Measurements from ENCODE around the gene VSIG10. TPM values are rescaled to one million over a fixed set of nuclear protein-coding genes. Genes with fewer than 3 reads are reported as not detected.

Gene VSIG10
- total and polyA plus RNA-seq, 10 donors, result 4.9 to 22.9 (median 13.4) TPM

- 85 to 99% (median 96%) methylated on average over 5 of the region's 5 CpGs for WGBS, 5 donors
- TF ChIP-seq CTCF (IDR thresholded peaks at IDR 0.05 in 8 of 11, conservative IDR thresholded peaks at IDR 0.05 in 3 of 11) (no peak), POLR2A (IDR thresholded peaks at IDR 0.05) (no peak), POLR2AphosphoS5 (IDR thresholded peaks at IDR 0.05) (no peak)
- peak; percentile 13 for DNase-seq
These were observed 24.1 kb upstream of the VSIG10 start for GRCh38 chr12:118127867-118128266.

GRCh38 chr12:118126119-118126757 is 22.4 kb upstream of the VSIG10 start:
- Histone ChIP-seq H3K4me3 (no peak overlapping the region), H3K27ac (peak overlapping the region in 4 of 8 donors; percentile 23 to 49 (median 35)), H3K4me1 (peaks cover 0 to 2% (median under 1%) of the 10 kb centered on the region in 6 donors), H3K27me3 (replicated peaks in 1 of 7) (no peaks in the 10 kb centered on the region), H3K36me3 (no peaks in the 10 kb centered on the region), H3K9me3 (peaks cover 0 to 5% (median 0%) of the 10 kb centered on the region in 8 donors)
- peak; percentile 59 for DNase-seq
- TF ChIP-seq POLR2A (IDR thresholded peaks at IDR 0.05), result no peak
- TF ChIP-seq POLR2AphosphoS5 (IDR thresholded peaks at IDR 0.05), result no peak
- TF ChIP-seq CTCF (IDR thresholded peaks at IDR 0.05 in 8 of 11, conservative IDR thresholded peaks at IDR 0.05 in 3 of 11), result no peak
- 76 to 87% (median 82%) methylated on average over 10 to 13 of the region's 13 CpGs for WGBS, 5 donors
- intact Hi-C loops (cut with DNase I; ENCODE audit: low total_unique reads), result loop anchor here (10.0 kb wide), 1 partner anchor 249 kb away; the partner anchor contains the start of genes SUDS3 and TAOK3

More at GRCh38 chr12:118127867-118128266, 24.1 kb upstream of the VSIG10 start:
- Histone ChIP-seq H3K4me1 (no peaks in the 10 kb centered on the region), H3K9me3 (peaks cover 0 to 5% (median 0%) of the 10 kb centered on the region in 8 donors), H3K27me3 (replicated peaks in 1 of 7) (no peaks in the 10 kb centered on the region), H3K27ac (no peak overlapping the region), H3K36me3 (no peaks in the 10 kb centered on the region), H3K4me3 (no peak overlapping the region)
- intact Hi-C loops (cut with DNase I; ENCODE audit: low total_unique reads), result loop anchor here (10.0 kb wide), 1 partner anchor 247 kb away; the partner anchor contains the start of genes SUDS3 and TAOK3

- intact Hi-C loops (cut with DNase I; ENCODE audit: low total_unique reads), result loop anchor here (10.0 kb wide), 1 partner anchor 249 kb away; the partner anchor contains the start of genes SUDS3 and TAOK3
- peaks cover under 1 to 7% (median 5%) of the 10 kb centered on the region in 6 donors for H3K4me1 ChIP-seq
- no peak for TF ChIP-seq CTCF (IDR thresholded peaks at IDR 0.05 in 8 of 11, conservative IDR thresholded peaks at IDR 0.05 in 3 of 11)
- no peak for TF ChIP-seq POLR2A (IDR thresholded peaks at IDR 0.05)
- TF ChIP-seq POLR2AphosphoS5 (IDR thresholded peaks at IDR 0.05), result no peak
- no peak overlapping the region for H3K4me3 ChIP-seq
- no peaks in the 10 kb centered on the region for H3K36me3 ChIP-seq
- DNase-seq, result peak; percentile 4
- no peaks in the 10 kb centered on the region for H3K27me3 ChIP-seq (replicated peaks in 1 of 7)
- peaks cover 0 to 5% (median 0%) of the 10 kb centered on the region in 8 donors for H3K9me3 ChIP-seq
- peak overlapping the region in 2 of 8 donors; percentile 28 to 49 for H3K27ac ChIP-seq
- 86 to 92% (median 91%) methylated on average over 4 of the region's 4 CpGs for WGBS, 5 donors
These were observed 21.9 kb upstream of the VSIG10 start for GRCh38 chr12:118125743-118126118.

- peaks cover 4 to 13% (median 7%) of the 10 kb centered on the region in 6 donors for H3K4me1 ChIP-seq
- peaks cover 0 to 2% (median 0%) of the 10 kb centered on the region in 8 donors for H3K9me3 ChIP-seq
- no peak for DNase-seq
- no peak overlapping the region for H3K4me3 ChIP-seq
- 97 to 99% (median 98%) methylated on average over 5 of the region's 5 CpGs for WGBS, 5 donors
- intact Hi-C loops (cut with DNase I; ENCODE audit: low total_unique reads), result loop anchor here (10.0 kb wide), 1 partner anchor 250 kb away; the partner anchor contains the start of genes SUDS3 and TAOK3
- H3K27me3 ChIP-seq (replicated peaks in 1 of 7), result no peaks in the 10 kb centered on the region
- no peak overlapping the region for H3K27ac ChIP-seq
- H3K36me3 ChIP-seq, result no peaks in the 10 kb centered on the region
- TF ChIP-seq POLR2AphosphoS5 (IDR thresholded peaks at IDR 0.05) (no peak), POLR2A (IDR thresholded peaks at IDR 0.05) (no peak), CTCF (IDR thresholded peaks at IDR 0.05 in 8 of 11, conservative IDR thresholded peaks at IDR 0.05 in 3 of 11) (no peak)
These were observed 20.6 kb upstream of the VSIG10 start for GRCh38 chr12:118124333-118124874.

Data from spleen (tissue), 11 donors.